ENCODE results near the gene CEPT1. TPM values are rescaled to one million over a fixed set of nuclear protein-coding genes. Genes with fewer than 3 reads are reported as not detected.

The CEPT1 gene
- total RNA-seq, 1 experiment from 2014 or later = 33.6 TPM

DNA sequence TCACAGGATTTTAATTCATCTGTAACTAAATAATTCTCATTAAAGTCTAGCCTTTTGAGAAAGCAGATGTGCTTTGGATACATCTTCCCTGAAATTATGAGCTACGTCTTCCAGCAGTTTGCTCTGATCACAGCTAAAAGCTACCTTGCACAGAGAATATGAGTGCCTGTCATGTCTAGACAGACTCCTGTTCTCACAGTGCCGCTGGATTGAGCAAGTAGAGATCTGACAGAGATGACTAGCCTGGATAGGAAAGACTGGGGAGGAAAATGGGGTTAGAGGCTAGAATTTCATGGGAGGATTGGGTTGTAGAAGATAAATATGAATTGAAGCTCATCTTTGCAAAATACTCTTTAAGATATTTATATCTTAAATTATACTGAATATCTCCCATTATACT is 24.1 kb downstream of the CEPT1 start:
- Histone ChIP-seq H3K27ac (no peak overlapping the region), H3K36me3 (ENCODE audit: low read depth) (peaks cover 45% of the 10 kb centered on the region), H3K9me2 (ENCODE audit: insufficient read depth) (no peaks in the 10 kb centered on the region), H3K9me3 (ENCODE audit: insufficient read depth, low read depth) (no peaks in the 10 kb centered on the region), H2AFZ (no peak overlapping the region), H3F3A (ENCODE audit: insufficient read depth, low read depth) (no peaks in the 10 kb centered on the region; the same call in 1 of the 2 replicates), H3K27me3 (ENCODE audit: insufficient read depth, low read depth) (no peaks in the 10 kb centered on the region), H3K4me1 (replicated peaks; ENCODE audit: insufficient read depth) (no peaks in the 10 kb centered on the region), H3K4me3 (no peak overlapping the region), H3K79me2 (ENCODE audit: low read depth) (no peaks in the 10 kb centered on the region), H4K20me1 (ENCODE audit: insufficient read depth) (peaks cover 3% of the 10 kb centered on the region; the same call in 1 of the 2 replicates), H3K4me2 (no peak overlapping the region)
- ChIA-PET CTCF (no interaction called here), POLR2A (ENCODE audit: unreplicated experiment) (interaction anchor here (0.7 kb wide), 1 partner anchor 604 kb away, joined by 4 read pairs; no protein-coding TSS in a partner anchor)
- no peak for DNase-seq
- BruUV-seq (replicated peaks) = no TSS peak
- intact Hi-C loops (cut with micrococcal nuclease; ENCODE audit: unreplicated experiment) = no loop called here
- no peak for TF ChIP-seq EZH2 (IDR thresholded peaks at IDR 0.05; ENCODE audit: low read depth)
- TF ChIP-seq, protein P1, sequence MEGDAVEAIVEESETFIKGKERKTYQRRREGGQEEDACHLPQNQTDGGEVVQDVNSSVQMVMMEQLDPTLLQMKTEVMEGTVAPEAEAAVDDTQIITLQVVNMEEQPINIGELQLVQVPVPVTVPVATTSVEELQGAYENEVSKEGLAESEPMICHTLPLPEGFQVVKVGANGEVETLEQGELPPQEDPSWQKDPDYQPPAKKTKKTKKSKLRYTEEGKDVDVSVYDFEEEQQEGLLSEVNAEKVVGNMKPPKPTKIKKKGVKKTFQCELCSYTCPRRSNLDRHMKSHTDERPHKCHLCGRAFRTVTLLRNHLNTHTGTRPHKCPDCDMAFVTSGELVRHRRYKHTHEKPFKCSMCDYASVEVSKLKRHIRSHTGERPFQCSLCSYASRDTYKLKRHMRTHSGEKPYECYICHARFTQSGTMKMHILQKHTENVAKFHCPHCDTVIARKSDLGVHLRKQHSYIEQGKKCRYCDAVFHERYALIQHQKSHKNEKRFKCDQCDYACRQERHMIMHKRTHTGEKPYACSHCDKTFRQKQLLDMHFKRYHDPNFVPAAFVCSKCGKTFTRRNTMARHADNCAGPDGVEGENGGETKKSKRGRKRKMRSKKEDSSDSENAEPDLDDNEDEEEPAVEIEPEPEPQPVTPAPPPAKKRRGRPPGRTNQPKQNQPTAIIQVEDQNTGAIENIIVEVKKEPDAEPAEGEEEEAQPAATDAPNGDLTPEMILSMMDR (conservative IDR thresholded peaks at IDR 0.05) = no peak

DNA sequence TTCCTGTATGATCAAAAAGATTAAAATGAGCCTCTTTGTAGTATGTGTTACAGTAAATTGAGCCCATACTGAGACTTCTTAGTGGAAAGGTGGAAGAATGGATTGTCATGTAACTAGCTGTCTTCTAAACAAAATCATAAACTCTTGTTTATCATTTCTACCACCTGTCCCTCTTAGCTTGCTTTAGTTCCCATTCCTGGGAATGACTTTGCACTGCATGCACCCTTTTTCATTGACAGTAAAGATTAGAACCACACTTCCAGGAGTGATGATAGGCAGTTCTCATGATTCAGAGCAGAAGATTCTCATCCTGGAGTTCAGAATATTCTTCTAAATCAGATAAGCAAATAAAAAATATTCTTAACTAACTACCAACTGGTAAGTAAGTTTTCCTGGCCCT is 32.4 kb downstream of the CEPT1 start:
- Histone ChIP-seq H3K9me3 (ENCODE audit: insufficient read depth, low read depth) (no peaks in the 10 kb centered on the region), H3K27me3 (ENCODE audit: insufficient read depth, low read depth) (no peaks in the 10 kb centered on the region), H3K27ac (no peak overlapping the region), H3K36me3 (ENCODE audit: low read depth) (peaks cover 37% of the 10 kb centered on the region), H4K20me1 (ENCODE audit: insufficient read depth) (no peaks in the 10 kb centered on the region), H3K4me3 (no peak overlapping the region), H2AFZ (no peak overlapping the region), H3K4me2 (no peak overlapping the region), H3K4me1 (replicated peaks; ENCODE audit: insufficient read depth) (no peaks in the 10 kb centered on the region), H3K79me2 (ENCODE audit: low read depth) (no peaks in the 10 kb centered on the region; the same call in 1 of the 2 replicates), H3K9me2 (ENCODE audit: insufficient read depth) (no peaks in the 10 kb centered on the region), H3F3A (ENCODE audit: insufficient read depth, low read depth) (peaks cover 5% of the 10 kb centered on the region; the same call in 1 of the 2 replicates)
- intact Hi-C loops (cut with micrococcal nuclease; ENCODE audit: unreplicated experiment) = no loop called here
- ChIA-PET POLR2A (ENCODE audit: unreplicated experiment) (no interaction called here), CTCF (no interaction called here)
- BruUV-seq (replicated peaks) = no TSS peak
- TF ChIP-seq EZH2 (IDR thresholded peaks at IDR 0.05; ENCODE audit: low read depth) = no peak
- TF ChIP-seq, protein P1 (conservative IDR thresholded peaks at IDR 0.05) = no peak
- DNase-seq = no peak

DNA sequence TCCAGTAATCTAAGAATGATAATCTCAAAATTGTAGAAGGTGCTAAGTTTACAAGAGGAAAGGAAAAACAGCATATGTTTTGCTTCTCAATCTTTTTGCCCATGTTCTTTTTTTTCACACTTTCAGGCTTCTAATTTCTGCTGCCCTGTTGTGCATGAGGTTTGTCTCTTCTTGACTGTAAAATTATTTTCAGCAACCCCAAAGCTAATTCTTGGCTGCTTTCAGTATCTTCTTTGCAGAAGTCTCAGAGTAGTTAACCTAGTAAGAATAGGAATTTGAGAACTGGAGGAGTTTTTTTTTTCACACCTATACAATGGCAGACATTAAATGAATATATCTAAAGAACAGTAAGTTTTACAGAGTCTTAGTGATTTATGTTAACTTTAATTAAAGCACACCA is 34.0 kb downstream of the CEPT1 start:
- H3K27me3 ChIP-seq (ENCODE audit: insufficient read depth, low read depth) = no peaks in the 10 kb centered on the region
- H3K4me1 ChIP-seq (replicated peaks; ENCODE audit: insufficient read depth) = no peaks in the 10 kb centered on the region
- TF ChIP-seq, protein P1 (conservative IDR thresholded peaks at IDR 0.05) = no peak
- no peak for TF ChIP-seq EZH2 (IDR thresholded peaks at IDR 0.05; ENCODE audit: low read depth)
- intact Hi-C loops (cut with micrococcal nuclease; ENCODE audit: unreplicated experiment) = no loop called here
- ChIA-PET POLR2A (ENCODE audit: unreplicated experiment) (no interaction called here), CTCF (no interaction called here)
- DNase-seq = no peak
- H3K79me2 ChIP-seq (ENCODE audit: low read depth) = no peaks in the 10 kb centered on the region; the same call in 1 of the 2 replicates
- H3K9me3 ChIP-seq (ENCODE audit: insufficient read depth, low read depth) = no peaks in the 10 kb centered on the region
- H3K9me2 ChIP-seq (ENCODE audit: insufficient read depth) = no peaks in the 10 kb centered on the region
- H4K20me1 ChIP-seq (ENCODE audit: insufficient read depth) = no peaks in the 10 kb centered on the region
- H2AFZ ChIP-seq = no peak overlapping the region
- no TSS peak for BruUV-seq (replicated peaks)
- no peak overlapping the region for H3K27ac ChIP-seq
- peaks cover 40% of the 10 kb centered on the region for H3K36me3 ChIP-seq (ENCODE audit: low read depth)
- peaks cover 5% of the 10 kb centered on the region; the same call in 1 of the 2 replicates for H3F3A ChIP-seq (ENCODE audit: insufficient read depth, low read depth)
- no peak overlapping the region for H3K4me3 ChIP-seq
- H3K4me2 ChIP-seq = no peak overlapping the region
